Stimulated activated effector memory CD8-positive, alpha-beta T cell treated with anti-CD3 and anti-CD28 coated beads, Interleukin-12 subunit alpha, Interleukin-12 subunit beta, amount 100 ng/mL, for 72 hours (primary cell): ENCODE results near the gene TVP23C.
A peak's percentile ranks its signal among the peaks of the same experiment; 100 is the strongest.
"Not testable (repeated sequence)": the region's sequence is repeated elsewhere in the genome, so short reads cannot be mapped to it uniquely, and the experiment has no call there.

ENCODE experiments used
- ATAC-seq: fragments of 150-1000 bp; cut with Tn5 transposase; 2 replicates; pipeline ENCODE4 v1.10.0; 2021
- DNase-seq, 2 donors: peaks; one replicate each; pipeline ENCODE4 v3.0.0; 2021 to 2022; ENCODE audit warnings: low spot score in 2 of 2
- H3K27ac Mint-ChIP-seq: one replicate; pipeline ENCODE4 v1.8.0; 2022; ENCODE audit warnings: mild to moderate bottlenecking, mixed read lengths
- H3K36me3 Mint-ChIP-seq: one replicate; pipeline ENCODE4 v1.8.0; 2022; ENCODE audit warnings: mild to moderate bottlenecking, mixed read lengths
- H3K4me1 Mint-ChIP-seq: one replicate; pipeline ENCODE4 v1.8.0; 2022; ENCODE audit warnings: mixed read lengths
- H3K4me3 Mint-ChIP-seq: one replicate; pipeline ENCODE4 v1.8.0; 2022; ENCODE audit warnings: mild to moderate bottlenecking, mixed read lengths
- H3K9me3 Mint-ChIP-seq: one replicate; pipeline ENCODE4 v1.8.0; 2022; ENCODE audit warnings: mixed read lengths

TVP23C gene

GRCh38 chr17:15510361-15510760, 52.9 kb downstream of the TVP23C start:
- H3K27ac Mint-ChIP-seq, result no peak overlapping the region
- peaks cover 10% of the 10 kb centered on the region for H3K36me3 Mint-ChIP-seq
- H3K4me1 Mint-ChIP-seq, result peaks cover 10% of the 10 kb centered on the region
- DNase-seq (no peak), ATAC-seq (no peak)
- H3K9me3 Mint-ChIP-seq, result no peaks in the 10 kb centered on the region
- no peak overlapping the region for H3K4me3 Mint-ChIP-seq

GRCh38 chr17:15509095-15509494, 54.2 kb downstream of the TVP23C start:
- Mint-ChIP-seq H3K36me3 (peaks cover 6% of the 10 kb centered on the region), H3K27ac (no peak overlapping the region), H3K4me1 (peaks cover 5% of the 10 kb centered on the region), H3K9me3 (no peaks in the 10 kb centered on the region), H3K4me3 (no peak overlapping the region)
- DNase-seq, result no peak
- no peak for ATAC-seq

- DNase-seq (no peak), ATAC-seq (no peak)
- peaks cover 8% of the 10 kb centered on the region for H3K4me1 Mint-ChIP-seq
- H3K27ac Mint-ChIP-seq, result no peak overlapping the region
- H3K9me3 Mint-ChIP-seq, result no peaks in the 10 kb centered on the region
- H3K36me3 Mint-ChIP-seq, result peaks cover 6% of the 10 kb centered on the region
- no peak overlapping the region for H3K4me3 Mint-ChIP-seq
Measured at GRCh38 chr17:15508466-15508865, 54.8 kb downstream of the TVP23C start.

GRCh38 chr17:15507896-15508295, 55.4 kb downstream of the TVP23C start:
- H3K36me3 Mint-ChIP-seq, result peaks cover 6% of the 10 kb centered on the region
- H3K4me1 Mint-ChIP-seq, result peaks cover 11% of the 10 kb centered on the region
- no peak overlapping the region for H3K4me3 Mint-ChIP-seq
- H3K27ac Mint-ChIP-seq, result no peak overlapping the region
- DNase-seq, result no peak
- no peak for ATAC-seq
- H3K9me3 Mint-ChIP-seq, result no peaks in the 10 kb centered on the region

GRCh38 chr17:15507001-15507400, 56.3 kb downstream of the TVP23C start:
- Mint-ChIP-seq H3K9me3 (no peaks in the 10 kb centered on the region), H3K36me3 (peaks cover 7% of the 10 kb centered on the region), H3K4me3 (no peak overlapping the region), H3K4me1 (peaks cover 12% of the 10 kb centered on the region), H3K27ac (no peak overlapping the region)
- no peak for DNase-seq
- ATAC-seq, result no peak

GRCh38 chr17:15505708-15506107, 57.6 kb downstream of the TVP23C start:
- H3K36me3 Mint-ChIP-seq, result peaks cover 15% of the 10 kb centered on the region
- ATAC-seq, H3K4me3 Mint-ChIP-seq, DNase-seq, H3K27ac Mint-ChIP-seq, H3K9me3 Mint-ChIP-seq: not testable (repeated sequence)
- peaks cover 12% of the 10 kb centered on the region for H3K4me1 Mint-ChIP-seq

- DNase-seq, result no peak
- Mint-ChIP-seq H3K4me3 (no peak overlapping the region), H3K9me3 (no peaks in the 10 kb centered on the region), H3K36me3 (peaks cover 16% of the 10 kb centered on the region), H3K27ac (no peak overlapping the region), H3K4me1 (peaks cover 15% of the 10 kb centered on the region)
- ATAC-seq, result no peak
Measured at GRCh38 chr17:15503731-15504130, 59.6 kb downstream of the TVP23C start.

- H3K9me3 Mint-ChIP-seq, result no peaks in the 10 kb centered on the region
- H3K4me1 Mint-ChIP-seq, result peaks cover 18% of the 10 kb centered on the region
- ATAC-seq, result peak; percentile 78
- DNase-seq, result peak; percentile 33 to 72
- peak overlapping the region; percentile 36 for H3K27ac Mint-ChIP-seq
- no peak overlapping the region for H3K4me3 Mint-ChIP-seq
- peaks cover 16% of the 10 kb centered on the region for H3K36me3 Mint-ChIP-seq
Measured at GRCh38 chr17:15502369-15503112, 60.7 kb downstream of the TVP23C start.

- DNase-seq, result no peak
- Mint-ChIP-seq H3K9me3 (no peaks in the 10 kb centered on the region), H3K4me1 (peaks cover 18% of the 10 kb centered on the region), H3K36me3 (peaks cover 24% of the 10 kb centered on the region), H3K27ac (no peak overlapping the region), H3K4me3 (no peak overlapping the region)
- no peak for ATAC-seq
Measured at GRCh38 chr17:15501793-15502192, 61.5 kb downstream of the TVP23C start.

- no peak for DNase-seq
- no peak overlapping the region for H3K27ac Mint-ChIP-seq
- H3K4me1 Mint-ChIP-seq, result peaks cover 18% of the 10 kb centered on the region
- H3K36me3 Mint-ChIP-seq, result peaks cover 28% of the 10 kb centered on the region
- no peak overlapping the region for H3K4me3 Mint-ChIP-seq
- H3K9me3 Mint-ChIP-seq, result no peaks in the 10 kb centered on the region
- no peak for ATAC-seq
Measured at GRCh38 chr17:15501282-15501681, 62.0 kb downstream of the TVP23C start.

GRCh38 chr17:15498107-15498506, 65.2 kb downstream of the TVP23C start:
- Mint-ChIP-seq H3K9me3 (no peaks in the 10 kb centered on the region), H3K27ac (peak overlapping the region; percentile 29)
- peak; percentile 51 for ATAC-seq

GRCh38 chr17:15496735-15497670, 66.3 kb downstream of the TVP23C start:
- DNase-seq (no peak), ATAC-seq (no peak)
- Mint-ChIP-seq H3K4me3 (no peak overlapping the region), H3K36me3 (peaks cover 27% of the 10 kb centered on the region), H3K27ac (no peak overlapping the region), H3K9me3 (no peaks in the 10 kb centered on the region), H3K4me1 (peaks cover 6% of the 10 kb centered on the region)

More at GRCh38 chr17:15498107-15498506, 65.2 kb downstream of the TVP23C start:
- no peak for DNase-seq
- H3K36me3 Mint-ChIP-seq, result peaks cover 28% of the 10 kb centered on the region
- peaks cover 12% of the 10 kb centered on the region for H3K4me1 Mint-ChIP-seq
- no peak overlapping the region for H3K4me3 Mint-ChIP-seq

GRCh38 chr17:15494821-15495220, 68.5 kb downstream of the TVP23C start:
- no peak overlapping the region for H3K27ac Mint-ChIP-seq

GRCh38 chr17:15493693-15494035, 69.6 kb downstream of the TVP23C start:
- H3K27ac Mint-ChIP-seq, result peak overlapping the region; percentile 43

More at GRCh38 chr17:15494821-15495220, 68.5 kb downstream of the TVP23C start:
- DNase-seq, result no peak
- Mint-ChIP-seq H3K9me3 (no peaks in the 10 kb centered on the region), H3K4me1 (peaks cover 6% of the 10 kb centered on the region), H3K36me3 (peaks cover 12% of the 10 kb centered on the region), H3K4me3 (no peak overlapping the region)
- no peak for ATAC-seq

GRCh38 chr17:15492791-15493692, 70.2 kb downstream of the TVP23C start:
- no peak overlapping the region for H3K4me3 Mint-ChIP-seq
- DNase-seq, result no peak
- peak overlapping the region; percentile 43 for H3K27ac Mint-ChIP-seq
- H3K36me3 Mint-ChIP-seq, result peaks cover 12% of the 10 kb centered on the region
- no peak for ATAC-seq
- H3K9me3 Mint-ChIP-seq, result no peaks in the 10 kb centered on the region
- H3K4me1 Mint-ChIP-seq, result no peaks in the 10 kb centered on the region

More at GRCh38 chr17:15493693-15494035, 69.6 kb downstream of the TVP23C start:
- Mint-ChIP-seq H3K4me3 (no peak overlapping the region), H3K9me3 (no peaks in the 10 kb centered on the region), H3K36me3 (peaks cover 12% of the 10 kb centered on the region), H3K4me1 (peaks cover 2% of the 10 kb centered on the region)
- DNase-seq (no peak), ATAC-seq (no peak)
